Kidney (tissue), 14 donors: Measurements from ENCODE around the gene DNAJC27. TPM values are rescaled to one million over a fixed set of nuclear protein-coding genes. Genes with fewer than 3 reads are reported as not detected.
A peak's percentile ranks its signal among the peaks of the same experiment; 100 is the strongest.

Experiments used
- DNase-seq, 5 donors: peaks; one replicate each; pipeline ENCODE4 v3.0.0-alpha.2; 2013 to 2020
- FAIRE-seq: peaks from 2 replicates; lab custom pipeline; 2012; peaks lifted over from hg19 to GRCh38; lab: Jason Lieb, UNC
- H3K27ac ChIP-seq, 2 donors: one replicate each; pipeline ENCODE4 v1.7.0; 2013; ENCODE audit warnings: low read depth in 2 of 2, low read length in 2 of 2, inconsistent platforms in 1 of 2
- H3K27me3 ChIP-seq: one replicate; pipeline ENCODE4 v1.7.1; 2013; ENCODE audit warnings: low read length, inconsistent platforms; ENCODE audit not compliant: control insufficient read depth, insufficient read depth
- H3K36me3 ChIP-seq, 3 donors: one replicate each; pipeline versions ENCODE4 v1.7.0 to v1.7.1; 2013; ENCODE audit warnings: low read length in 3 of 3, control low read depth in 1 of 3, inconsistent platforms in 1 of 3; ENCODE audit not compliant: insufficient read depth in 3 of 3, control insufficient read depth in 2 of 3
- H3K4me1 ChIP-seq, 3 donors: one replicate each; pipeline versions ENCODE4 v1.7.0 to v1.7.1; 2013; ENCODE audit warnings: low read length in 3 of 3, inconsistent platforms in 1 of 3, low read depth in 1 of 3; ENCODE audit not compliant: control insufficient read depth in 2 of 3, insufficient read depth in 2 of 3
- H3K4me3 ChIP-seq, 3 donors: one replicate each; pipeline versions ENCODE4 v1.7.0 to v1.8.1; 2013; ENCODE audit warnings: low read length in 3 of 3, control low read depth in 1 of 3, inconsistent platforms in 1 of 3
- H3K9ac ChIP-seq, 3 donors: one replicate each; pipeline versions ENCODE4 v1.7.0 to v1.7.1; 2013; ENCODE audit warnings: low read length in 3 of 3, control low read depth in 1 of 3, inconsistent platforms in 1 of 3
- H3K9me3 ChIP-seq, 3 donors: one replicate each; pipeline versions ENCODE4 v1.7.0 to v1.7.1; 2013; ENCODE audit warnings: low read length in 3 of 3, control low read depth in 1 of 3, inconsistent platforms in 1 of 3; ENCODE audit not compliant: control insufficient read depth in 2 of 3, insufficient read depth in 1 of 3
- CTCF ChIP-seq: IDR thresholded peaks from 3 replicates; pipeline ENCODE4 v1.5.1; 2012; ENCODE audit warnings: mild to moderate bottlenecking, moderate library complexity, borderline replicate concordance; ENCODE audit not compliant: insufficient read depth; ENCODE audit errors: extremely low read depth
- intact Hi-C: fragments of 100-400 bp; cut with DNase I; formaldehyde crosslinking; loops from one replicate; pipeline ENCODE4 v1.11.1; 2022
- polyA plus RNA-seq: library from polyadenylated mRNA; stranded (reverse); fragments of 350-450 nt; fragmentation: Illumina TruSeq; extraction: RNeasy Lipid Tissue Mini Kit (QIAGEN cat#74804); gene quantifications from one replicate; pipeline ENCODE4 v1.2.3, GENCODE V29; 2014; ENCODE audit warnings: low read depth, low replicate concordance; ENCODE audit not compliant: insufficient read depth
- total RNA-seq: library from RNA; stranded (reverse); fragmentation: NEBNext Ultra II Directional; extraction: Animal tissue kit (Norgen Biotek cat#: 25700); gene quantifications from one replicate; pipeline ENCODE4 v1.2.1, GENCODE V29; 2021
- donor health status: control.
- donor health status: control.
- donor health status: control.
- donor health status: control.
- donor health status: control.
- donor health status: DM: yes; HTN: yes; CAD: no.
- donor health status: Normal renal cell carcinoma (clear cell type).

DNAJC27 gene
- total and polyA plus RNA-seq, 2 donors from 2014 or later = 3.2 to 11.4 TPM

DNA sequence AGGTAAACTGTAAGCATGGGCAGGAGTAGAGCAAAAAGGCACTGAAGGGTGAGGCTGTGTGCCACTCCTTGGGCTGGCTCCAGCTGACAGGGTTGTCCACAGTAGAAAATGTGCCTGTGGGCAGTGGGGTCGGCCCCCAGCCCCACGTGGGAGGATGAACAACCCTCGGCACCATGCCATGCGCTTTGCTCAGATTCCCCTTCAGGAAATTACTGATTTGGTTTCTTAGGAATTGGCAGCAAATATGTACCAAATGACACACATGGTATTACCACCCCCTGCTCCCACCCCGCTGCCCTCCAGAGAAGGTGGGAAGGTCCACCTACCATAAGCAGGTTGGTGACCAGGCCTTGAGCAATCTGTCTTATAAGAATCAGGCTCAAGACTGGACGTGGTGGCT, 65.3 kb downstream of the DNAJC27 start:
- TF ChIP-seq CTCF = no peak
- intact Hi-C loops = no loop called here
- Histone ChIP-seq H3K27ac (no peak overlapping the region), H3K4me1 (no peaks in the 10 kb centered on the region), H3K36me3 (no peaks in the 10 kb centered on the region), H3K4me3 (no peak overlapping the region), H3K9me3 (peaks cover 0 to 3% (median 0%) of the 10 kb centered on the region in 3 donors), H3K27me3 (no peaks in the 10 kb centered on the region), H3K9ac (no peak overlapping the region)
- DNase-seq (peak in 1 of 5 donors; percentile 26), FAIRE-seq (no peak)

DNA sequence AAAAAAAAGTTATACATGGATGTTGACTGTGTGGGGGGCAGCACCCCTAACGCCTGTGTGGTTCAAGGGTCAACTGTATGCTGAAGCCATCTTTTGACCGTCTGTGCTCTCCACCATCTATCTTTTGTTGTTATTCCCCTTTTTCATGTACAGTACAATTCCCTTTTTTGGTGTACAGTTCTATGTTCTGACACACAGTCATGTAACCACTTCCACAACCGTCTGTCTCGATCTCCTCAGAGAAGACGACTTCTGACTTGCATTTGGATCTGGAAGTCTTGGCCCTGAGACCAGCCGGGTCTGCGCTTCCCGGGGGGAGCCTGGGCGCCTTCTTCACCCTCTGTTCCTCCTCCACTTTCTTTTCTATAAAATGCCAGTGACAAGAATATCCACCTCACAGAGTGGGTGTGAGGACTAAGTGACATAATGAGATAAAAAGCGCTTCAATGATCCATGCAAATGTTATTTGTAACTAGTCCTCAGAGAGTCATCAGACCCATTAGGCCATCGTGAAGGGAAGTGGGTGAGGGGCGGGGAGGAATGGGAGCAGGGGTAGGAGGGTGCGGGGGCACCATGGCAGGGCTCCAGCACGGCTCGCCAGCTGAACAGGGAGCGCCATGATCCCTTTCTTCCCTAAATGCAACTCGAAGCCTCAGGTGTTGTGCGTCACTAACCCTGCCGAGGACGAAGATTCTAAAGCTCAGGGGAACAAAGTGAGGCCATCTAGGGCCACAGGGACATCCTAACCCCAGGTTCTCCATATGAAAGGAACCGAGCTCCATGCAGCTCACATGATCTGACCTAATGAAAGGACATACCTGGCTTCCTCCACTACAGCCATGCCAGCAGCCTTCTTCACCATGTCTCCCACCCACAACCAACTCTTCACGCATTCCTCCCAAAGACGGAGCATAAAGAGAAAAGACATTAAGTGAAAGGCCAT, 68.3 kb downstream of the DNAJC27 start:
- FAIRE-seq = no peak

GRCh38 chr2:24899361-24899910, 72.3 kb downstream of the DNAJC27 start:
- Histone ChIP-seq H3K4me1 (peaks cover 0 to 3% (median 0%) of the 10 kb centered on the region in 3 donors), H3K36me3 (no peaks in the 10 kb centered on the region), H3K4me3 (no peak overlapping the region), H3K27ac (no peak overlapping the region), H3K27me3 (no peaks in the 10 kb centered on the region), H3K9me3 (peaks cover 0 to 8% (median 0%) of the 10 kb centered on the region in 3 donors), H3K9ac (no peak overlapping the region)
- intact Hi-C loops = no loop called here
- FAIRE-seq (no peak), DNase-seq (no peak)
- no peak for TF ChIP-seq CTCF

More for the DNA sequence above, 68.3 kb downstream of the DNAJC27 start:
- DNase-seq = no peak
- Histone ChIP-seq H3K36me3 (no peaks in the 10 kb centered on the region), H3K9ac (no peak overlapping the region), H3K4me3 (no peak overlapping the region), H3K27ac (no peak overlapping the region), H3K9me3 (no peaks in the 10 kb centered on the region), H3K4me1 (peaks cover 0 to 3% (median 0%) of the 10 kb centered on the region in 3 donors), H3K27me3 (no peaks in the 10 kb centered on the region)
- no peak for TF ChIP-seq CTCF
- intact Hi-C loops = no loop called here
